Measurements from ENCODE around the gene STEAP1B. TPM values are rescaled to one million over a fixed set of nuclear protein-coding genes. Genes with fewer than 3 reads are reported as not detected.

The STEAP1B gene
- total RNA-seq, 1 donor, result 38.6 TPM

- TF ChIP-seq, protein P1, sequence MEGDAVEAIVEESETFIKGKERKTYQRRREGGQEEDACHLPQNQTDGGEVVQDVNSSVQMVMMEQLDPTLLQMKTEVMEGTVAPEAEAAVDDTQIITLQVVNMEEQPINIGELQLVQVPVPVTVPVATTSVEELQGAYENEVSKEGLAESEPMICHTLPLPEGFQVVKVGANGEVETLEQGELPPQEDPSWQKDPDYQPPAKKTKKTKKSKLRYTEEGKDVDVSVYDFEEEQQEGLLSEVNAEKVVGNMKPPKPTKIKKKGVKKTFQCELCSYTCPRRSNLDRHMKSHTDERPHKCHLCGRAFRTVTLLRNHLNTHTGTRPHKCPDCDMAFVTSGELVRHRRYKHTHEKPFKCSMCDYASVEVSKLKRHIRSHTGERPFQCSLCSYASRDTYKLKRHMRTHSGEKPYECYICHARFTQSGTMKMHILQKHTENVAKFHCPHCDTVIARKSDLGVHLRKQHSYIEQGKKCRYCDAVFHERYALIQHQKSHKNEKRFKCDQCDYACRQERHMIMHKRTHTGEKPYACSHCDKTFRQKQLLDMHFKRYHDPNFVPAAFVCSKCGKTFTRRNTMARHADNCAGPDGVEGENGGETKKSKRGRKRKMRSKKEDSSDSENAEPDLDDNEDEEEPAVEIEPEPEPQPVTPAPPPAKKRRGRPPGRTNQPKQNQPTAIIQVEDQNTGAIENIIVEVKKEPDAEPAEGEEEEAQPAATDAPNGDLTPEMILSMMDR (IDR thresholded peaks at IDR 0.05; ENCODE audit: insufficient read depth, low read length), result no peak
- no peak overlapping the region for H3K4me3 ChIP-seq (ENCODE audit: low read depth, low read length)
- DNase-seq (ENCODE audit: low read depth), result no peak
Observed at GRCh38 chr7:22411977-22412693, 87.9 kb downstream of the STEAP1B start.

DNA sequence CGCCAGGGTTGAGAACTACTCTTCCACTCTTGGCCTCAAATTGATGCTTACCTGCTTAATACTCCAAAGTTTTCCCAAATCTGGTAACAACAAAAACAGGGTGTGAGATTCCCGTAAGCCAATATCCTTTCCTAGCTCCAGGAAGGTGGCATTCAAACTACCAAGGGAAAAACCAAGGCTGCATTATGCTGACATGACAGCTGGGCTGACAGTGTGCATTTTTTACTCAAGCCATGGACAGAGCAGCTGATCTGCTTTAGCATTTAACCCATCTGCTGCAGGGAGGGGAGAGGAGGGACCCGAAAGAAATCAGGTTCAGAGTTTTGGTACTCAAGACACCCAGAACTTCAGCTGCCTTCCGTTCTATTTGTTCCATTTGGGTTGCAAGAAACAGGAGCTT lies 93.3 kb downstream of the STEAP1B start:
- TF ChIP-seq, protein P1 (IDR thresholded peaks at IDR 0.05; ENCODE audit: insufficient read depth, low read length), result no peak
- no peak overlapping the region for H3K4me3 ChIP-seq (ENCODE audit: low read depth, low read length)

GRCh38 chr7:22404421-22405023 lies 95.5 kb downstream of the STEAP1B start:
- TF ChIP-seq, protein P1 (IDR thresholded peaks at IDR 0.05; ENCODE audit: insufficient read depth, low read length), result no peak

More for the DNA sequence above, 93.3 kb downstream of the STEAP1B start:
- DNase-seq (ENCODE audit: low read depth), result no peak

GRCh38 chr7:22403344-22403743 lies 96.6 kb downstream of the STEAP1B start:
- no peak overlapping the region for H3K4me3 ChIP-seq (ENCODE audit: low read depth, low read length)
- DNase-seq (ENCODE audit: low read depth), result no peak
- TF ChIP-seq, protein P1 (IDR thresholded peaks at IDR 0.05; ENCODE audit: insufficient read depth, low read length), result no peak

More at GRCh38 chr7:22404421-22405023, 95.5 kb downstream of the STEAP1B start:
- DNase-seq (ENCODE audit: low read depth), result no peak
- H3K4me3 ChIP-seq (ENCODE audit: low read depth, low read length), result no peak overlapping the region

DNA sequence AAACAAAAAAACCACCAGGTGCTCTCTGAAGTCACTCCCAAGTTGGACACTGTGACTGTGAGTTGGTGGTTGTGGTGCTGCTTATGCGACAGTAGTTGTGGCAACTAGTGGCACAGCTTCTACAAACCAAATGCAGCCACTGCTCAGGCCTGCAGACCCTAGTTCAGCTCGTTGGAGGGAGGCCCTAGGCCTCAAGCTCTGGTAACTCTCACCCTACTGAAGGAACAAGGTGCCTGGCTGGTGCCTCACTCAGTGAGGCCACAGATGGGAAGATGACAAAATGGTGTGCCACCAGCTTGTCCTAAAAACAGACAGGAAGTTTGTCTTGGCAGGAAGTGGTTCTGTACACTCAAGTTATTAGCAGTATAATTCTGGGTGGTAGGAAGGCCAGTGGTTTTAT lies 97.7 kb downstream of the STEAP1B start:
- no peak for DNase-seq (ENCODE audit: low read depth)

DNA sequence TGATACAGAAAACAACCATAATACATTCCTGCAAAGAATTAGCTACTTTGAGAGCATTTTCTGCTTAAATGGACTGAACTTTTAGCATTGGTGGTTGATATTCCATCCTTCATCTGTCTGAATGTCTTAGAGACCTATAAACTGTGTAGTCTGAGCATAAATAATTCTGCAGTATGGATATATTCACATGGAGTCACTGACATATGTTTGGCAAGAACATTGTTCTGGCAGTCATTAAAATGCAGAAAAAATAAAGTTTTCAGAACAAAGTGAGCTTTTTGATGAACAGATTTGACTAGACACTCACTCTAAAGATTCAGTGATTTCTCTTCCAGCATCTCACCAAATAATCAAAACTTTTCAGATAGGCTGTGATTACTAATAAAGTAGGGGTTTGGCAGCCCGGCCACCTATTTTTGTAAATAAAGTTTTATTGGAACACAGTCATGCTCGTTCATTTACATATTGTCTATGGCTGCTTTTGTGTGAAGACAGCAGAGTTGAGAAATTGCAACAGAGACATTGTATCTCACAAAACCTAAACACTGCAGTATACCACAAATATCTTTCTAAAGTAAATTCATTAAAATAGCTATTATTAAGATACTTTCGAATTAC lies 98.9 kb downstream of the STEAP1B start:
- DNase-seq (ENCODE audit: low read depth), result no peak
- H3K4me3 ChIP-seq (ENCODE audit: low read depth, low read length), result no peak overlapping the region
- TF ChIP-seq, protein P1 (IDR thresholded peaks at IDR 0.05; ENCODE audit: insufficient read depth, low read length), result no peak

More for the DNA sequence above, 97.7 kb downstream of the STEAP1B start:
- TF ChIP-seq, protein P1 (IDR thresholded peaks at IDR 0.05; ENCODE audit: insufficient read depth, low read length), result no peak
- H3K4me3 ChIP-seq (ENCODE audit: low read depth, low read length), result no peak overlapping the region
